Mammary epithelial cell (primary cell): ENCODE data around the gene PTPRG.

Experiments used
- CTCF ChIP-seq, 2 donors: IDR thresholded peaks in 1 of 2; conservative IDR thresholded peaks in 1 of 2; 2 replicates each; pipeline ENCODE4 v1.5.1; 2011 to 2012; ENCODE audit warnings: inconsistent platforms in 2 of 2, low read length in 2 of 2, mild to moderate bottlenecking in 2 of 2, control low read depth in 1 of 2, low read depth in 1 of 2; ENCODE audit not compliant: insufficient read depth in 1 of 2; ENCODE audit errors: extremely low read depth in 1 of 2
- EZH2 ChIP-seq: IDR thresholded peaks from 2 replicates; pipeline ENCODE4 v1.6.1; 2012; ENCODE audit warnings: low read length, inconsistent platforms, borderline replicate concordance

GRCh38 chr3:62049033-62049432 lies 487.7 kb downstream of the PTPRG start:
- TF ChIP-seq CTCF (conservative IDR thresholded peaks at IDR 0.05 in 1 of 2, IDR thresholded peaks at IDR 0.05 in 1 of 2; ENCODE audit: extremely low read depth in 1 of 2, insufficient read depth in 1 of 2, low read depth in 1 of 2, low read length in 2 of 2) (no peak), EZH2 (no peak)
